ENCODE results near the gene ARHGAP10.

ARHGAP10 gene

GRCh38 chr4:147923381-147923780 lies 191.5 kb downstream of the ARHGAP10 start:
- DNase-seq, result no peak

DNA sequence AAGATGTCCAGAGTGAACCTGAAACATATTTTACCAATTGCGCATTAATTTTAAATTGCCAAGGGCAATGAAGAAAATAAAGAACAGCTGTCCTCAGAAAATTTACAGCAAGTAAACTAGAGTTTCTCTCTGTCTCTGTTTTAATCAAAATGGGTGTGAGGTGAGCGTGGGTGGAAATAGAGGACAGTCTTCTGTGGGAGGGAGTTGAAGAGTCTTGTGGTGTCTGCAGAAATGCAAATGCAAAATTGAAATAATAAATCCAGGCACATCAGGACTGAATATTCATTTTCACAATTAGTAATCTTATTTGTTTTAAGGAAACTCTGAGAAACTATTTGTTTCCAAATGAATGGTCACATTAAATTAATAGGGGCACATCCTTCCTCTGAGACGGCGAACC lies 192.0 kb downstream of the ARHGAP10 start:
- DNase-seq, result no peak

DNA sequence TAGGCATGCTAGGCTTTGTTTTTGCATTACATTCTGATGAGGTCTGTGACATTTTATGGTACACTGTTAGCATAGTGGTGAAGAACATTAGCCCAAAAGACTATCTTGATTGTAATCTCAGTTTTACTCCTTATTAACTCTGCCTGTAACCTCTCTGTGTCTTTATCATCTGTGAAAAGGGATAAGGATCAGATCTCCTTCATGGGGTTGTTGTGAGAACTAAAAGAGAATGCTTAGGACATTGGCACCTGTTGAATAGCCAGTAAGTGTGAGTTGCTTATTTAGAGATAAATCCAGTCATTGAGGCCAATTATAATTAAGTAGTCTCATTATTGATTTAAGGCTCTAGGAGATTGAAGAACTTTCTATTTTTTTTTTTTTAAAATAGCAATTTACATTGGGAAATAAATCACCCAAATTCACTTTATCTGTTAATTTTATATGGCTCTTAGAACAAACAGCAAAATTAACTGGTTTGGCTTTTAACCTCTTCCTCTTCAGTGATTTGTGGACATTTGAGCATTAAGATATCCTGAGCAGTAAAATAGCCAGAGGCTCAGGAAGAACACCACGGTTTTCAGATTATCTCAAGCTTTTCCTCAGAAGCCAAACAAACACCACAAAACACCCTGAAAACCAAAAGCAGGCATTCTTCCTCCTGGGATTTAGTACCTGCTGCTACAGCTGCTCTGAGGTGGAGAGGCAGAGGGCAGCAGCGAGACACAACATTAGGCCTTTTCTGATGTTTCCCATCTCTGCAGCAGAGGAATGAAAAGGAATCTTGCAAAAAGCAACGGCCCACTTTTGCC lies 192.9 kb downstream of the ARHGAP10 start:
- peak; percentile 24 for DNase-seq

GRCh38 chr4:147927377-147928137 lies 195.7 kb downstream of the ARHGAP10 start:
- DNase-seq, result no peak

DNA sequence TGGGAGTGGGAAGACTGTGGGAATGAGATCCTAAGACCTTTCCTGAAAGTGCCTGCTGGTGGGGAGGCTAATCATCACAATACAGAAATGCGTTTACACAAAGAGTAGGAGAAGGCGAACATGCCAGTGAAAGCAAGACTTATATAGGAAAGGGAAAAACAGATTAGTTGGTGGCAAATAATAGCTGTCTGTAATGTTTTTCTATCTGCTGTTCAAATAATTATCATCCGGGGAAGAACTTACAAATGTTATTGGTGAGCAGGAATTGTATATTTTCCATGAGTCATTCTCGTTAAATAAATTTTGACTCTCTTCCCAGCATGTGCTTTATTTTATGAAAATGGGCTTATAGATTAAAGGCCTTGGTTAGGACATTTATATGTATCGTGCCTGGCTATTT lies 196.5 kb downstream of the ARHGAP10 start:
- no peak for DNase-seq

DNA sequence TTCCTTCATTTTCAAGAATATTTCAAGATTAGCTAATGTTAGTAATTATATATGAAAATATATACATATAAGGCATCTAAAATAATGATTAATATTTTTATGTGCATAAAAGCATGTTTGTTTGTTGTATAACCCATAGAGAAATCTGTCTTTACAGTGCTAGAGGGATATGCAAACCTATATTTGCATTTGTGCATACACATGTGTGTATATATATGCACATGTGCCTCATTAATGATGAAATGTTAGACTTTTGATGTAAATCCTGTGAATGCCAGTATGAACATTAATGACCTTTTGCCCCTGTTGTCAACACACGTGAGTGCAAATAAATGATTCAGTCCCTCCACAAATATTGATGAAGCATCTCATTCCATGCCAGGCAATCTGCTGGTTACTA lies 197.9 kb downstream of the ARHGAP10 start:
- no peak for DNase-seq

- DNase-seq, result peak; percentile 3
These were observed 201.4 kb downstream of the ARHGAP10 start for GRCh38 chr4:147933316-147933715.

GRCh38 chr4:147933779-147934178 lies 201.9 kb downstream of the ARHGAP10 start:
- no peak for DNase-seq

DNA sequence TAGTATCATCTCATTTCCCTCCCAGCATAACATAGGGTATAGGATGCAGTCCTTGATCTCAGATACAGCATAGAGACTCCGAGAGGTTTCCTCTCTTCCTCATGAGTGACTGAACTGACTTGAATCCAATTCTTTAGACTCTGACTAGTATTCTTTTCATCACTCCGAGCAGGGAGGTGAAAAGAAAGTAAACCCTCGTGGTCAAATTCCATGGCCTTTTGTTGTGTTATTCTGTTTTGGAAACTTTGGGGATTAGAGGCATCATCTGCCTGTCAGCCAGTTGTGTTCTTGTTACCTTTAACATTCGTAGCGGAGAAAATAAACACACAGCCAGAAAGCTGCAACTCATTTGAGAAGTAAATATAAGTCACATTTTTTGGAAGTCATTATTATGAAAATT lies 206.6 kb downstream of the ARHGAP10 start:
- no peak for DNase-seq

GRCh38 chr4:147940171-147940570 lies 208.3 kb downstream of the ARHGAP10 start:
- peak; percentile 4 for DNase-seq

GRCh38 chr4:147941373-147941772 lies 209.5 kb downstream of the ARHGAP10 start:
- DNase-seq, result no peak

DNA sequence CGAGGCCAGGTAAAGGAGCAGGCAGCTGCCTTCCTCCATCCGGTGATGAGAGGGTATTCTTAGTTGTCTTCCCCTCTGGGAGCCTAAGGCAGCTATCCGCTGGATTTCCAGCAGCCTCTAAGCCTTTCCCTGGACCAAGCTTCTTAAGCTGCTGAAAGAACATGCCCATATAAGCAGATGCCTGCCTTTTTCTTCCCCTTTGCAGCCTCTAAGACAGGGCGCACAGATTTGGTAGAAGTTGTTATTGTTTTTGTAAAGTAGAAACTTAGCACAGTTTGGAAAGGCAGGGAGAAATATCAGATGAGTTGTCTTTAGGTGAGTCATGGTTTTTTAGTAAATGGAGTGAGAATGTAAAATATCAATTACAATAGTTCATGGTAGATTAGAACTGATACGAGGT lies 210.8 kb downstream of the ARHGAP10 start:
- no peak for DNase-seq

DNA sequence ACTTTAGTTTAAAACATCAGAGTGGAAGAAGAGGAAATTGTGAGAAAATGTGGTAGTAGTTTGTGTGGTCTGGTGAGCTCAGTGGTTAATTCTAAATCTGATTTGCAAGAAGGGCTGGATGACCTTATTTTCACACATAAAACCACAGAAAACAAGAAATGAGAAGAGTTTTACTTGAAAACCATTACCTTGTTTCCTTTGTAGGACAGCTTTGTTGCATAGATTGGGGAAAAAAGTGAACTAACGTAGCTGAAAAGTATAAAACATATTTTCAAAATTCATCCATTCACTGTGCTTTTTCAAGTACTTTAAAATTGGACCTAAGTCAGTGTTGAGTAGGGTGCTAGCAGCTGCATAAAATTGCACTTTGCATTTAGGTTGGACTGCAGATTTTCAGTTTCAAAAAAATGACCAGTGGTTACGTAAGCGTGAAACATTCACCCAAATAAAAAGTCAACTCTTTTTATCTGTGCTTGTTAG lies 211.3 kb downstream of the ARHGAP10 start:
- DNase-seq, result no peak

GRCh38 chr4:147944249-147944648 lies 212.4 kb downstream of the ARHGAP10 start:
- no peak for DNase-seq

DNA sequence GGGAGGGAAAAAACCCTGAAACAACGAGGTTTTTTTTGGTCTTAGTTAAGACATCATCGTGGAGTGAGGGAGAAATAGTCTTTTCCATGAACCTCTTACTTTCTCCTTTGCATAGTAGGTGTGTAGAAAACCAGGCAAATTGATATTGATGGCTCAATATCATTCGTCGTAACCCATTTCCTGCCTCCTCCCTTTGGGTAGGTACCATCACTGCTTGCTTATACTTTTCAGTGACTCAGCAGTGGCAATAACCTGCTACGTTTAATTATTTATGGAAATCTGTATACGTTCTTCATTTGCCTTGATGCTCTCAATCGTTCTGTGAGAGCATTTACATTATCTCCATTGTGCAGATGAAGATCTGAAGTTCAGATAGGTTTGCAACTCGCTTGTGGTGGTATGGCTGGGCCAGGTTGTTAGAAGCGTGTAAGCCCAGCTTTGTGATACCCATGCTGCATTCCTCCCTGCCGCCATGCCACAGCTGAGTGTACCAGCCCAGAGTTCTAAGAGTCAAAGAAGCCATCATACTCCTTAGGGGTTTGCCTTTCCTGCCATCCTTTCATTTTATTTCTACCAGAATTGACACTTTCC lies 212.9 kb downstream of the ARHGAP10 start:
- DNase-seq, result no peak

GRCh38 chr4:147948336-147948735 lies 216.4 kb downstream of the ARHGAP10 start:
- DNase-seq, result no peak

GRCh38 chr4:147950261-147950660 lies 218.4 kb downstream of the ARHGAP10 start:
- no peak for DNase-seq

GRCh38 chr4:147950841-147951240 lies 219.0 kb downstream of the ARHGAP10 start:
- DNase-seq, result no peak

GRCh38 chr4:147954850-147955249 lies 223.0 kb downstream of the ARHGAP10 start:
- DNase-seq, result no peak

GRCh38 chr4:147955827-147956558 lies 224.1 kb downstream of the ARHGAP10 start:
- DNase-seq, result no peak

DNA sequence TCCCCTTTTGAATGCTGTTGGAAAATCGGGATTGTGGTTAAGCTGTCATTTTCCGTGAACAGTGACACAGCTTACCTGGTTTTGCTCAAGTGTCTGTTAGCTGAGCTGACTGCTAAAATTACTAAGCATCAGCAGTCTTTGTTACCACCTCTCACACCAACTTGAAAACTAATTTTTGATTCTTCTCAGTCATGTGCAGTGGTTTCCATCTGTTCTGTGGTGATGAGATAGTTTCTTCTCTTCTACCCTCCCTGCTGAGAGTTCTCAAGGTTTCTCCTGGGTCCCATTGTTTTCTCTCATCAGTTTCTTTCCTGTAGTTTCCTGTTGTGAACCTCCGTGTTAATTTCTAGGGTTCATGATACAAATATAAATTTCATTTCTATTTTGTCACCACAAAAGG lies 225.6 kb downstream of the ARHGAP10 start:
- no peak for DNase-seq

DNA sequence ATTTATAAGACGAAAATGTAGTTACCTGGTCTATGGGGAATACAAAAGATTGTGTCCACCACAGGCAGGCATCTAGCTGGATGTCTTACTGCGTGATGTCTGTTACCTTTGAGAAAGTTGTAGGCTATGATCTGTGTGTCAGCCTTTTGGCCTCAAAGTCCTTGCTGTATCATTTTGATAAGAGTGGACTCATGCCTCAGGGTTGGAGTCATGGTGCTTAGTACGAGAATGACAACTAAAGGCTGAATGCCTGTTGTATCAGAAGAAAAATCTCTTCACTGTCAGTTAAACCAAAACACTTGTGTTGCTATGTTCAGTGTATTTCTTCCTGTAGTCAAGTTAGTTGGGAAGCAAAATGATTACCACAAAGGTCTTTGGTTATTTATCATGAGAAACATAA lies 226.2 kb downstream of the ARHGAP10 start:
- no peak for DNase-seq

DNA sequence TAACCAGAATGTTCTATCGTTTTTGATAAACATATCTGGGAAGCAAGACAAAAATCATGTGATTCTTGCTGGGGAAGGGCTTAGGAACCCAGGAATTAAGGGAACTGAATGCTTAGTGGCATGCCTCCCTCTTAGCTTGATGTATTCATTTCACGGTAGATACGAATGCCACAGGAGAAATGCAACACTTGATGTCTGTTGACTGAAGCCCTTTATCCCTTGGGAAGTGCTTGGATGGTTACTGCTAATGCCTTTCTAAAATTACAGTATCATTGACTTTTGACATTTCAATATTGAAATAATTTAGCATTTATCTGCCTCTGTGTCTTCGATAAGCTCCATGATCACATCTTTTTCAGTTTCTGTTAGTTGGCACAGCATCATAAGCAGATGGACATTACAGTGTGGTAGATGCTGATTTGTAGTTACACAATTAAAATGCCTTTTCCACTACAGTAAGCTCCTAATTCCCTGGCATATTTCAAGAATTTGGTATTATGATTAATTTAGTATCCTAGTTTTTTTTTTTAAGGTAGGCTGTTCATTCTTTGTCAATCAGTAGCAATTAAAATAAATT lies 226.7 kb downstream of the ARHGAP10 start:
- DNase-seq, result no peak

Measured in midbrain (tissue), 1 donor.